Esophagus mucosa (tissue), 1 donor: Measurements from ENCODE around the gene ZIC2. TPM values are rescaled to one million over a fixed set of nuclear protein-coding genes. Genes with fewer than 3 reads are reported as not detected.
"Not testable (repeated sequence)": the region's sequence is repeated elsewhere in the genome, so short reads cannot be mapped to it uniquely, and the experiment has no call there.

ENCODE experiments used
- ATAC-seq: fragments of 200-7000 bp; cut with Tn5 transposase; one replicate; pipeline ENCODE4 v1.9.1; 2020
- total RNA-seq: library from RNA; stranded (reverse); gene quantifications from one replicate; pipeline ENCODE4 v1.2.4, GENCODE V29; 2023
- donor health status: DM: yes; HTN: yes; CAD: no.

ZIC2 gene
- total RNA-seq, 1 donor from 2014 or later, result 0.04 TPM

GRCh38 chr13:100019780-100020356 is 38.3 kb downstream of the ZIC2 start:
- no peak for ATAC-seq

- no peak for ATAC-seq
These were observed 41.2 kb downstream of the ZIC2 start for GRCh38 chr13:100022798-100023197.

- ATAC-seq, result no peak
These were observed 42.4 kb downstream of the ZIC2 start for GRCh38 chr13:100024023-100024422.

- no peak for ATAC-seq
These were observed 48.3 kb downstream of the ZIC2 start for GRCh38 chr13:100029933-100030332.

GRCh38 chr13:100032642-100033041 is 51.1 kb downstream of the ZIC2 start:
- ATAC-seq, result not testable (repeated sequence)

- ATAC-seq, result no peak
These were observed 54.4 kb downstream of the ZIC2 start for GRCh38 chr13:100035936-100036335.

Other genes starting within 250 kb of the ZIC2 start
- not detected for gene ZIC5, start 10.0 kb upstream of the ZIC2 start, total RNA-seq
- 23.0 TPM for gene PCCA, start 107.3 kb downstream of the ZIC2 start, total RNA-seq